GM20431 (cell line): ENCODE results near the gene CAMK4.

Source experiments
- in situ Hi-C: fragments of 300-500 bp; cut with MseI, MboI; formaldehyde crosslinking; loops from one replicate; pipeline ENCODE4 v1.15.0; 2020; ENCODE audit warnings: low sequenced_read_pairs; ENCODE audit not compliant: unreplicated experiment

Gene CAMK4

DNA sequence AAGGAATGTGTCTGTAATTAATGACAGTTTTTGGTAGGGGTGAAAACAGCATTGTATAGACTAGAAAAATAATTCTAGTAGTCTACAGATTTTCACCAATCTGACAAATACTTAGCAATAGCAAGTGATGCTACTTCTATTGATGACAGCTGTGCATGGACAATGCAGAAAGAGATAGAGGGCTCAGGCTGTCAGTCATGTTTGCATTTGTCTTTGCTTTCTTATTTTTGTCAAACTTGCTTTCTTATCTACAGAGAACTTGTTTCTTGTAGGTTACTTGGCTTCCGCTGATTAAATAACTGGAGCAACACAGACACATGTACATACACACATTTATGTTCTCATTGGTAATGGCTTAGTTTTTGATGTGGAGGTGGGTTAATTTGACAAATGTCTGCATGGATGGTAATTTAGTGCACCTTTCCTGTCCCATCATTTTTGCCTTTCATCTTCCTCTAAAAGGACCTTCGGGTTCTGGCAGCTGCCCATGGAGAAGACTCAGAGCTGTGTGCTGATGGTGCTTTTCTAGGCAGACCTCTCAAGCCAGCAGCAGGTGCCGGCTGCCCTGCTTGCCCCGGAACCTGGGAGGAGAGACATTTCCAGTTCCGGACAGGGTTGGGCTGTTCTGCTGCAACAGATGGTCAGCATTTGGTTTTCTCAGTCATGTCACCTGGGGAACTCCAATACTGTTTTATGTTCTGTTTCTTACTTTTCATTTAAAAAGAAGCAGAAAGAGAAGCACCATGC is 28.8 kb downstream of the CAMK4 start:
- in situ Hi-C loops = loop anchor here (25.0 kb wide), 1 partner anchor 91 kb away; no protein-coding TSS in a partner anchor

DNA sequence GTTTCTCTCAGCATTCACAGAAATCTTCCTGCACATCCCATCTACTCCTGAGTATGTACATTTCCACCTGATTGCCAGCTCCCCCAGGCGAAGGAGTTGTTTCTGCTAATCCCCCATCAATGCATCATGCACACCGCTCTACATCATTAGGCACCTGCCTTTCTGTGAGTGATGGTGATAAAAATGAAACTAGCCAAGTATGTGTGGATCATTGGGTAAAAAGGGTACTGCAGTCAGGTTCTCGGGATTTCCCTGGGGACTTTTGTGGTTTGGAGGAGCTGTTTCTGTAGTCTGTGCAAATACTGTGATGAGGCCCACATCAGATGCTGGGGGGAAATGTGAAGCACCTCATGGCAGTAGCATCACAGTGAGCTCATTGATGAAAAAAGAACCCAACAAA is 30.4 kb downstream of the CAMK4 start:
- in situ Hi-C loops = loop anchor here (25.0 kb wide), 1 partner anchor 92 kb away; no protein-coding TSS in a partner anchor

DNA sequence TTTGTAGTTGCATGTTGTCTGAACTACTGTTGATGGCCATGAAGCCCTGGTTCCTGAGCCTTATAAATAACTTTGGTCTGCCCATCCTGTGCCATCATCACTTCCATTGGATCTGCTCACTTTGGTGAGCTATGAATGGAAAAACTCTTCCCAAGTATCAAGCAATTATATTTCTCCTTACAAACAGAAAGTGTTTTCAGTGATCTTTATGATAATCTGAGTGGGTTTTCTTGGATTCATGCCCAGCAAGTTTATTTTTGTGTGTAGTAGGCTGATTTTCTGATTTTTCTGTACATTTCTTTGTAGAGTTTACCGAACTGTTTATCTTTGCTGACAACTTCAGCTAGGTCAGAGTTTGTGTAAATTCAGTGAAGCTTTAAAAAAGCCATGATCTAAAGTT is 31.0 kb downstream of the CAMK4 start:
- in situ Hi-C loops = loop anchor here (25.0 kb wide), 1 partner anchor 93 kb away; no protein-coding TSS in a partner anchor

DNA sequence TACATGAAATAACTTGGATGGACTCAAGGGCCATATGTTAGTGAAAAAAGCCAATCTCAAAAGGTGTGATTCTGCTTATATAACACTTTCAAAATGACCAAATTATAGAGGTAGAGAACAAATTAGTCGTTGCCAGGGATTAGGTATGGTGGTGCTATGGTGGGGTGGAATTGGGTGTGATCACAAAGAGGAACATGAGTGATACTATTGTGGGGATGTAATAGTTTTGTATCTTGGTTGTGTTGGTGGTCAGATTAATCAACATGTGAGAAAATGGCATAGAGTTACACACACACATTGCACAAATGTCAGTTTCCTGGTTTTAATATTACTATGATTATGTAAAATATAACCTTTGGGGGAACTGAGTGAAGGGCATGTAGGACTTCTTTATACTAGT is 31.9 kb downstream of the CAMK4 start:
- in situ Hi-C loops = loop anchor here (25.0 kb wide), 1 partner anchor 94 kb away; no protein-coding TSS in a partner anchor

DNA sequence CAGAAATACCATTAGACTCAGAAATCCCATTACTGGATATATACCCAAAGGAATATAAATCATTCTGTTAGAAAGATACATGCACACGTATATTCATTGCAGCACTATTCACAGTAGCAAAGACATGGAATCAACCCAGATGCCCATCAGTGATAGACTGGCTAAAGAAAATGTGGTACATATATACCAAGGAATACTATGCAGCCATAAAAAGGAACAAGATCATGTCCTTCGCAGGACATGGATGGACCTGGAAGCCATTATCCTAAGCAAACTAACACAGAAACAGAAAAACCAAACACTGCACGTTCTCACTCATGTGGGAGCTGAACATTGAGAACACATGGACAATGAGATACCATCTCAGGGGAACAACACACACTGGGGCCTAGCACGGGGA is 33.4 kb downstream of the CAMK4 start:
- in situ Hi-C loops = loop anchor here (25.0 kb wide), 1 partner anchor 95 kb away; no protein-coding TSS in a partner anchor

DNA sequence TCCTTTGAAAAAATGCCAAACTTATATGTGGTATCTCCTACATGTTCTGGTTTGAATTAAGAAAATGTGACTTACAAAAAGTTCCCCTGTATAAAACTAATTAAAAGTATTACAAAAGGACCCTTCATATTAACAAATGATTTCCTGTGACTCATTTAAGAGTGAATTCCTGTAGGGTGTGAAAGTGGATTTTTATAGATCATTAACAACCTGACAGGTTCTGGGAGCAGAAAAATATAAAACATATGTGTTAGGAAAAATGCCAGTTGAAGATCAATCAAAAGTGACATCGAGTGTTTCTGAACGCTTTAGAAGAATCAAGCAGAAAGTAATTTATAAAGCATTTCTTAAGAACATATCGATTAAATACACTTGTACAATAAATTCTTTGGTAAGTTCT is 35.5 kb downstream of the CAMK4 start:
- in situ Hi-C loops = loop anchor here (25.0 kb wide), 1 partner anchor 97 kb away; no protein-coding TSS in a partner anchor

DNA sequence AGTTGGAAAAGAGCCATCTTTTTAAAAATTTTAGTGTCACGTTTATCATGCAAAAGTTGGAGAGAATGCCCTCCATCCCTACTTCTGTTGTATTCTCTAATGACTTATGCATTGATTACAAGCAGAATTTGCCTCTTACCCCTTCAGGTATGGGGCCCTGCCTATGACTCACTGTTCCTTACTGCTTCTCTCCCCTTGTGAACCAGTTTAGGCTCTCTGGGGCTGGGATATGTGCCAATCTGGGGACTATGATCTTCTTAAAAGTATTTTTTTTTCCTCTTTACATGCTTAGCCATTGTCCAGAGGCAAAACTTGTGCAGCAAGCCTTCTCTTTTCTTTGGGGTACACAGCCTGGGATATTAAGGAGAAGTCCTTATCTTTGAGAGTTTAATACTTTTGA is 37.4 kb downstream of the CAMK4 start:
- in situ Hi-C loops = loop anchor here (25.0 kb wide), 1 partner anchor 99 kb away; no protein-coding TSS in a partner anchor

DNA sequence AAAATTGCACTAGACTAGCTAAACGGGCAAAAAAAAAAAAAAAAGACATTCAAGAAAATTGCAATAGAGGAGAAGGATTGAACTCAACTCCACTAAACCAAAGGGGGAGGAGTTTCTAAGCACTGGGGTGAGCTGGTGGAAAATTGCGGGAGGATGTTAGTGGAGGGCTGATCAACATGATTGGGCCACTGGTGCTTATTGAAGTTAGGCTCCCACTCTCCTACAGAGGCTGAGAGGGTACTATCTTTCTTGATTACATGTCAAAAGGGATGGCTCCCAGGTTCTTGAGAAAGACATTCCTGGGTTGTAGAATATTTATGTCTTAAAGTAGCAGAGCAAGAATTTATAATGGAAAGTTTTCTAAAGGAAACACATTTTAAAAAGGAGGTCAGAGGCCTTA is 38.0 kb downstream of the CAMK4 start:
- in situ Hi-C loops = loop anchor here (25.0 kb wide), 1 partner anchor 100 kb away; no protein-coding TSS in a partner anchor

DNA sequence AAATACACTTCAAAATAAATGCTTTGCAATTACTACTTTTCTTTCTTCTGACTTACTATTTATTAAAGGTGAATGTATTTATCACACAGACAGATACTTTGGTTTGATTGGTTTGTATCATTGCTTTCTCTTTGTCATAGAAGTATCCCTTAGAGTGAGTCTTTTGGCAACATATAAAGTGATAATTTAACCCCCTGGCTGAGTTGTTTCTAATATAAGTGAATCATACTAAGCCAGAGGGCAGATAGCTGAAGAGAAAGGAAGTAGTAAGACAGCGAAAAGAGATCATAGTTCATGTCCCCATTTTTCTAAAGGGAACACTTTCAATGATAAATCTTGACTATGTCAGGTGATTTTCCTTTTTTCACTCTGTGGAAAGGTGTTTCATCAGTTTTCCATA is 38.6 kb downstream of the CAMK4 start:
- in situ Hi-C loops = loop anchor here (25.0 kb wide), 1 partner anchor 101 kb away; no protein-coding TSS in a partner anchor

DNA sequence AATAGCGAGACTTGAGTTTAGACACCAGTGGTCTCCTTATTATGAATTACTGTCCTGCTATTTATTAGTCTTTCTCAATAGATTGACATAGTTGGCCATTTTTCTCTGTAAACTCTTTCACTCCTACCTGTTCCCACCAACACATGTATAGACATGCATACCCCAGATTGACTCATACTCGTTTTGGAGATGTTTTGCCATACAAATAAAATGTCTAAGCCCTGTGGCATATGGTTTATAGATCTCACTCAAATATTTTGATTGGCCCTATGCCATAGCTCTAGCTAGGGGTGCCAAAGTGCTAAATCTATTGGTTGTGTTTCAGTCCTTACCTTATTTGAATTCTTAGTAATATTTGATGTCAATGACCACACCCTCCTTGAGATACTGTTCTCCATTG is 42.3 kb downstream of the CAMK4 start:
- in situ Hi-C loops = loop anchor here (25.0 kb wide), 1 partner anchor 104 kb away; no protein-coding TSS in a partner anchor

DNA sequence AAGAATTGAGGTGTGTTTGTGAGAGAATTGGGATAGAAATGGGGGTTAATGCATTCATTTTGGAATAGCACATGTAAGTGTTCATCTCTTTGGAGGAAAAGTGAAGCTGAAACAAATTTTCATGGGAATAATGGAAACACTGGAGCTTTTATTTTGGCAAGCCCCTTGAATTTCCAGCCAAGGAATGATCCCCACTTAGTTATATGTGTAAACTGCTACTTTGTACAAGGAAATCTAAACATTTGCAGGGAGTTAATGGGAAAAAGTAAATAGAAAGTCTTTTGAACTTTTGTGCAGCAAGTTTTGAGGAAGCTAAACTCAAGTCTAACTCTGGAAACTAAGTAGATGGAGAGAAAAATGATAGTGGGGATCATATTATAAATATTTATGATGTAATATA is 44.1 kb downstream of the CAMK4 start:
- in situ Hi-C loops = loop anchor here (25.0 kb wide), 1 partner anchor 106 kb away; no protein-coding TSS in a partner anchor

DNA sequence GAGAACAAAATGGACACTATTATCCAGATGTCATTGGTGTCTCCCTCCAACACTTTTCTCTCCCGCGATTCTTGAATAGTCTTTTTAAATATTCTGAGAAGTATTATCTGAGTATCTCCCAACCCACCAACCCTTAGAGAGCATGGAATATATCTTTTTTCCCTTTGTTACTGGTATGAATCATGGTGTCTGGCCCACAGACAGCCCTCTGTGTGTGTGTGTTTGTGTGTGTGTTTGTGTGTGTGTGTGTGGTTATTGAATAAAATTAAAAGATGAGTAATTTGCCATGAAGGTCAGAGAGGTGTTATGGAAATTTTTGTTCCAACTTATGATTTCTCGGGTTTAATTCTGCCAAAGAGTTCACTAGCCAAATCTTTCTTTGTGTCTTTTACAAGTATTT is 47.7 kb downstream of the CAMK4 start:
- in situ Hi-C loops = loop anchor here (25.0 kb wide), 1 partner anchor 110 kb away; no protein-coding TSS in a partner anchor

DNA sequence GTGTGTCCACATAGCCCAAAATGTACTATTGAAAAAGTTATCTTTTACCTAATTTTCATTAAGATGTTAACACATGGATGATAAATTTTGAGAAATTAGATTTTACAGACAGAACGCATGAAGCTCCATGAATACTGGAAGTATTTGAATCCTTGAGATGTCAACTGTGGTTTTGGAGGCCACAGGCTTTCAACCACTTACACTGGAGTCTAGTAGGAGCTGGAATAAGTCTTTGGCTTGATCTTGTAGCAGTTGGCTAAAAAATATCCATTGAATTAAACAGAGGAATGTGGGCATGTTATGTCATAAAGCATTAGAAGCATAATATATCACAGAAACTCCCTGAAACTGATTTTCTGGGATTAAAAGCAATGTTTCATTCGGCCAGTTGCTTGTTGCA is 52.9 kb downstream of the CAMK4 start:
- in situ Hi-C loops = no loop called here

DNA sequence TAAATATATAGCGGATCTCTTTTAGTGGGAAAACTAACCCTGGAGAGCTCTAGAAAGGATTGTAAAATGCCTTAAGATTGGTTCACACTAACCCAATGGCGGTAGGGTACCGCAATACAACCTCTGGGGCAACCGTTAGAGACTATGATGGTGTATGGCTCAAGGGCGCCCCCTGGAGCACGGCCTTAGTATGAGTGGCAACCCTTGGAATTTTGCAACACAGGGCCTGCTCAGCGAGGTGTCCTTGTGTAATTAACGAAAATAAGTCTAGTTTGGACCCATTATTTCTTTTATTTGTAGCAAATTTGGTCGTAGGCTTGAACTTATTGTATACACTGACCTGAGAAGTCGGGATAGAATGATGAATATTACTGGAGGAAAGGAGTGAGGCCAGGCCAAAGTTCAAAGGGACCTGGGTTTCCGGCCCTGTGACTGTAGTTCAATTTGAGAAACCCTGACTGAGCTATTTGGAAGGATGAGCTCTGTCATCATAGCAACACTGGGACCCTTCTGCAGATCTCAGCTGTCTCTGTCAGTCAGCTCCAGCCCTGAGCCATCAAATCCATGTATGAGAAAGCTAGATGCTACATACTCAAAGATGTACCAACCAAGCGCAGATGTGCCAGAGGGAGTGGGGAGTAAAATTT is 54.8 kb downstream of the CAMK4 start:
- in situ Hi-C loops = no loop called here

DNA sequence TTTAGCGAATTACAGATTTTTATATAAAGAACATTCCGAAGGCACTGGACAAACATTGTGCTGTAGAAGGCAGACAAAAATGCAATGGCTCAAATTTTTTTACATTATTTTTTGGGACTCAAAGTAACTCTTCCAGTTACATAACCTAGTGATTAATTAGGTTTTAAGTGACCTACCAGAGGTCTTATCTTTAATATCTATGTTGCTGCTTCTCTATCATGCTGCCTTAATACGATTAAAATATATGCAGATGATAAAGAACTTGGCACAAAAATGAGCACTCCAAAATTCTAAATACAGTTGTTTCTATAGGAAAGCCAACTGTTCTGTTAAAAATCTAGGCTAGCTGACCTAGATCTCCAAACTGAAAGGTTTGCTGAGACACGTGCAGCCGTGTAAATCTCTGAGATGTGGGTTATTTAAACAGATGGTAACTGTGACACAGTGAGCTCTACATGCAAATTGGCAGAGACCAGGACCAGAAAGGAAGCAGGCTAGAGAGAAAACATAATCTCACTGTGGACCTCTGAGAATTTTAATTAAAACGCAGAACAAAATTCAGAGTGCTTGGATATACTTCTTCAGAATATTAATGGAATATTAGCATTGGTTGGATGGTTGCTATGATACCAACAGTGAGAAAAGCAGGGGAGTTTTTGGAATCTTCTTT is 56.2 kb downstream of the CAMK4 start:
- in situ Hi-C loops = no loop called here

DNA sequence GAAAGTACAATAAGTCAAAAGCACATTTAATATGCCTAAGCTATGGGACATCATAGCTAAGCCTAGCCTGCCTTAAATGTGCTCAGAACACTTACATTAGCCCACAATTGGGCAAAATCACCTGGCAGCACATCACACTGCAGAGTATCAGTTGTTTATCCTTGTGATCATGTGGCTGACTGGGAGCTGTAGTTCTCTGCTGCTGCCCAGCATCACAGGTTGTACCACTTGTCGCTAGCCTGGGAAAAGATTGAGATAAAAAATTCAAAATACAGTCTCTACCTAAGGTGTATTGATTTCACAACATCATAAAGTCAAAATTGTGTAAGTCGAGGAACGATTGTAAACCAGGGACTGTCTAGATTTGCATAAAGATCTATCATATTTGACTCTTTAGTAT is 58.6 kb downstream of the CAMK4 start:
- in situ Hi-C loops = no loop called here

DNA sequence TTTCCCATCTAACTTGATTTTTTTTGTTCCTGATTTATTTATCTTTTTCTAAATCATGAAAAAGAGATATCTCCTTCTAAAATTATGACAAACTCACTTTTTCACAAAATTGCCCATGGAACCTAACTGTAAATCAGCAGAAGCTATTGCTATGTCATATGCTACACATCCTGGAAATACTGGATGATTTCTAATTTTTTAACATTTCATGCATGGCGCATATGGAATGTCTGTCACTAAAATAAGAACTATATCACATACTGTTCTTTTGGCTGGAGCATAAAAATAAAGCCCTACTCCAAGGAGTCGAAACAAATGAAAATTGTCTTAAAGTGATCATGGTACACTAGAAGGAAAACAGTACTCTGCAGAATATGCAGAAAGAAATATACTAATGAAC is 60.6 kb downstream of the CAMK4 start:
- in situ Hi-C loops = no loop called here

DNA sequence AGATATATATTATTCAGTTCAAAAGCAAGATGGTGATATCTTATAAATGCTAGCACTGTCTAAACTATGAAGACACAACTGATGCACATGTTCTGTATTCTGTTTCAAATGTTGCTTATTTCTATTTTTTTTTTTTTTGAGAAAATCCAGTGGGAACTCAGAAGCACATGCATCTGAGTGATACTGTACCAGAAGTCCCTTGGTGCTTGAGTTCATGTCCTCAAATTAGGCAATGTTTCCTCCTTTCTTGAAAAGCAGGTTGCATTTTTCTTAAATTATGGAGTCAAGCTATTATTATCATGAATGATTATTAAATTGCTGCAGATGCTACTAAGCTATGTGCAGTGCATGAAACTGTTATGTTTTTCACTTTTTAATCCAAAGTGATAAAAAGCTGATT is 70.4 kb downstream of the CAMK4 start:
- in situ Hi-C loops = no loop called here

DNA sequence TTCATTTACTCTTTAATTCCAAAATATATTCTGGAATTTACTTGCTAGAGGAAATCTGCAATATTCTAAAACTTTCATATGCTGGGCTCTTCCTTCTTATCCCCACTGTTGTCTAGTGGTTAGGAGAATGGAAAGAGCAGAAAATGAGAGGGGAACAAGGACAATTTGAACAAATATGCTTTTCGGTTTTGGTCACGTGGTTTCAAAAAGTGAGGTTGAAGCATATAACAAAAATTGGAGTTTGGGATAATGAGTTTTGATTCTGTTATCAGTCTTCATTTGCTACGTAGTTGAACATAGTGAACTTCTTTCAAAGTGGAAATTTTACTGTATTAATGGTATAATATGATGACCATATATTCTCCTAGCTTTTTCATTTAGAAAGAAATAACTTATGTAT is 71.5 kb downstream of the CAMK4 start:
- in situ Hi-C loops = no loop called here

DNA sequence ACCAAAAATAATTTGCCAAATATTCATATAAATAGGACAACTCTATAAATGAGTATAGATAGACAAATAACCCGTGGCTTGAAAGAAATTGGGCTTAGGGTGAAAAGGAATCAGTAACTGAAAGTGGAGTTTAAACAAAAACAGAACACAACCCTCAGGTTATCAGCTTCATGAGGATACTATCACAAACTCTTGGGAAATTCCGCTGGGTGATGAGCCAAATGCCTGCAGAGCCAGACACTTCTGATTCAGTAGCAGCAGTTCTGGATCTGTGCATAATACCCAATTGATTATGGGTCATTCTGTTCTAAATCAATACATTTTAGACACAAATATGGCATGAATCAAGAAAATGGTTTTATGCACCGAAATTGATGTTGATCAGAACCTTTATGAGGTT is 72.4 kb downstream of the CAMK4 start:
- in situ Hi-C loops = no loop called here

DNA sequence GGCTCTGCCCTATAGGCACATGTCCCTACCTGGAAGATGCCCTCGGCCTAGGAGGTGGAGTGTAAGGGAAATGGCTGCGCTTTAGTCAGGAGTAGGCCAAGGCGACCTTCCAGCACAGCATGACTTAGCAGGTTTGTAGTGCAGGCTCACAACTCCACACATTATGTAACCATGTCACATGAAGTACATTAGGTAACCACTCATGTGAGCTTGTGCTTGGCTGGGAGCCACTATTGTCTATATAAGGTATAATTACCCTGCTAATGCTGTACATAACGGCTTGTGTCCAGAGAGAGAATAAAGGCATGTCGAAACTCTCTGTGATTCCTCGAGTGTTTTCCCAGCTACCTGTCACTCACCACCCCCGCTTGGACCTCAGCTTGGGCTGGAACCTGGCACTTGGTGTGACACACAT is 74.9 kb downstream of the CAMK4 start:
- in situ Hi-C loops = no loop called here
